ENCODE measurements around the gene SQOR.

DNA sequence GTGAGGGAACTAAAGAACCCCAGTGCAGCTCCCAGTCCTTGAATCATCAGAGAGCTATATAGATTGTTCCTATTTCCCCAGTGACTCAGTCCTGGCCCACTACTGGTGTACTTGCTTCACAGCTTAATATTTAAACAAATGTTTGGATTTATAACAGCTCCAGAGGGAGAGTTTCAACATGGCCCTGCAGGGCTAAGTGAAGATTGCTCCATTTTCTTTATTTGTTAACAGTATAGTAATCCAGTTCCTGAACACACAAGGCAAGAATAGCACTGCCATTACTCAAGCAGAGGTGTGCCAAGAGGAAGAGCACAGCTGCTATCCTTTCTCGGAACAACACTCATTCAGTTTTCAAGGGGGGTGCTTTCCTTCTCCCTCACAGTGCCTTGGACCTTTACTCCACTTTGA is 6.5 kb downstream of the SQOR start:
- TF ChIP-seq, protein P1, sequence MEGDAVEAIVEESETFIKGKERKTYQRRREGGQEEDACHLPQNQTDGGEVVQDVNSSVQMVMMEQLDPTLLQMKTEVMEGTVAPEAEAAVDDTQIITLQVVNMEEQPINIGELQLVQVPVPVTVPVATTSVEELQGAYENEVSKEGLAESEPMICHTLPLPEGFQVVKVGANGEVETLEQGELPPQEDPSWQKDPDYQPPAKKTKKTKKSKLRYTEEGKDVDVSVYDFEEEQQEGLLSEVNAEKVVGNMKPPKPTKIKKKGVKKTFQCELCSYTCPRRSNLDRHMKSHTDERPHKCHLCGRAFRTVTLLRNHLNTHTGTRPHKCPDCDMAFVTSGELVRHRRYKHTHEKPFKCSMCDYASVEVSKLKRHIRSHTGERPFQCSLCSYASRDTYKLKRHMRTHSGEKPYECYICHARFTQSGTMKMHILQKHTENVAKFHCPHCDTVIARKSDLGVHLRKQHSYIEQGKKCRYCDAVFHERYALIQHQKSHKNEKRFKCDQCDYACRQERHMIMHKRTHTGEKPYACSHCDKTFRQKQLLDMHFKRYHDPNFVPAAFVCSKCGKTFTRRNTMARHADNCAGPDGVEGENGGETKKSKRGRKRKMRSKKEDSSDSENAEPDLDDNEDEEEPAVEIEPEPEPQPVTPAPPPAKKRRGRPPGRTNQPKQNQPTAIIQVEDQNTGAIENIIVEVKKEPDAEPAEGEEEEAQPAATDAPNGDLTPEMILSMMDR (IDR thresholded peaks at IDR 0.05), result no peak
- TF ChIP-seq EZH2 (IDR thresholded peaks at IDR 0.05; ENCODE audit: borderline replicate concordance, insufficient read depth, low read depth, low read length, poor library complexity, severe bottlenecking), result no peak
